Suprapubic skin (tissue), 3 donors: ENCODE results near the gene GFPT1.

ENCODE experiments used
- POLR2AphosphoS5 ChIP-seq, 3 donors: sonication (generic); formaldehyde crosslinking; IDR thresholded peaks; one replicate each; pipeline ENCODE4 v1.6.1; 2017; ENCODE audit warnings: antibody characterized with exemption in 3 of 3
- TF ChIP-seq, protein P1 (sequence below), 2 donors: fragments of 200-600 bp in 1 of 2; fragments of 450-650 bp in 1 of 2; sonication (generic) in 1 of 2; IDR thresholded peaks; one replicate each; pipeline ENCODE4 v1.5.1; 2016 to 2019; ENCODE audit warnings: antibody characterized with exemption in 2 of 2, mild to moderate bottlenecking in 1 of 2, moderate library complexity in 1 of 2

DNA sequence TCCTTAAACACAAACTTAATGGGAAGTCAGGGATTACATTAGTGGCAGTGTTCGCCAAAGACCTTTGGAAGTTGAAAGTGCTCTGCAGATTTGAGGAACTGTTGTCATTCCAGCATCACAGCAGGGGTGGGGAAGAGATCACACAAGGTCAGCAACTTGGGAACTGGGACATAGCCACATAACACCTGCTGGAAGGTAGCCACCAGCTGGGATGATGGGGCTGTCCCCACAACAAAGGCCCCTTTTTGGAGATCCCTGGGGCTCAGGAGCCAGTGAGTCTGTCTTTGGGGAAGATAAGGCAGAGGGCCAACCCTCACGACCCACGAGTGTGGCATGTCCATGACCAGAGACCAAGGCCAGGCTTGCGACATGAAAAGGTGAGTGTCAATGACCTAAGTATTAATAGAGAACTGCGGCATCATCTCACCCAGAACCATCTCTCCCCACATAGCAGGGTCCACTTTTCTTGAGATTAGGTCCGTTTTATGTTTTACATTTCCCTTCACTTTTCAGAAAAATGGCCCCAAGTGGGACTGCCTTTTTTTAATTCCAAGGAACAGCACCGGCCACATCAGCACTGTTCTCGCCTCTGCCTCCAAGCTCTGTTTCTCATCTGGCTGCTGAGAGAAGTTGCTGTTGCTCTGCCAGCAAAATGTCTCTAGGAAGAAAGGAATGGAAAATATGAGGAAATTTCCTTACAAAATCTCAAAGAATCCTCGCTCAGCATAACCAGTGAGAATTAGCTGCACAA is 106.9 kb downstream of the GFPT1 start:
- TF ChIP-seq, protein P1, sequence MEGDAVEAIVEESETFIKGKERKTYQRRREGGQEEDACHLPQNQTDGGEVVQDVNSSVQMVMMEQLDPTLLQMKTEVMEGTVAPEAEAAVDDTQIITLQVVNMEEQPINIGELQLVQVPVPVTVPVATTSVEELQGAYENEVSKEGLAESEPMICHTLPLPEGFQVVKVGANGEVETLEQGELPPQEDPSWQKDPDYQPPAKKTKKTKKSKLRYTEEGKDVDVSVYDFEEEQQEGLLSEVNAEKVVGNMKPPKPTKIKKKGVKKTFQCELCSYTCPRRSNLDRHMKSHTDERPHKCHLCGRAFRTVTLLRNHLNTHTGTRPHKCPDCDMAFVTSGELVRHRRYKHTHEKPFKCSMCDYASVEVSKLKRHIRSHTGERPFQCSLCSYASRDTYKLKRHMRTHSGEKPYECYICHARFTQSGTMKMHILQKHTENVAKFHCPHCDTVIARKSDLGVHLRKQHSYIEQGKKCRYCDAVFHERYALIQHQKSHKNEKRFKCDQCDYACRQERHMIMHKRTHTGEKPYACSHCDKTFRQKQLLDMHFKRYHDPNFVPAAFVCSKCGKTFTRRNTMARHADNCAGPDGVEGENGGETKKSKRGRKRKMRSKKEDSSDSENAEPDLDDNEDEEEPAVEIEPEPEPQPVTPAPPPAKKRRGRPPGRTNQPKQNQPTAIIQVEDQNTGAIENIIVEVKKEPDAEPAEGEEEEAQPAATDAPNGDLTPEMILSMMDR (IDR thresholded peaks at IDR 0.05): no peak
- no peak for TF ChIP-seq POLR2AphosphoS5 (IDR thresholded peaks at IDR 0.05)
